K562 (cell line): ENCODE results near the gene TGOLN2. TPM values are rescaled to one million over a fixed set of nuclear protein-coding genes. Genes with fewer than 3 reads are reported as not detected.
A peak's percentile ranks its signal among the peaks of the same experiment; 100 is the strongest.

Source experiments
- ATF2 ChIP-seq: sonication (generic); formaldehyde crosslinking; IDR thresholded peaks from 2 replicates; pipeline ENCODE4 v1.8.1; 2022; ENCODE audit warnings: missing genetic modification reagents
- CBFA2T3 ChIP-seq: fragments of 450-650 bp; IDR thresholded peaks from 2 replicates; pipeline ENCODE4 v1.6.1; 2017
- CHD2 ChIP-seq: IDR thresholded peaks from 2 replicates; pipeline ENCODE4 v1.6.1; 2011; ENCODE audit warnings: low read depth, low read length
- CREM ChIP-seq: IDR thresholded peaks from 2 replicates; pipeline ENCODE4 v1.6.1; 2014; ENCODE audit warnings: antibody characterized with exemption, low read depth
- DIDO1 ChIP-seq: fragments of 450-650 bp; IDR thresholded peaks from 2 replicates; pipeline ENCODE4 v1.6.1; 2016; ENCODE audit warnings: low read depth, missing biosample characterization, missing genetic modification characterization
- EGR1 ChIP-seq: fragments of 450-650 bp; conservative IDR thresholded peaks from 2 replicates; pipeline ENCODE4 v1.6.1; 2017; ENCODE audit warnings: mild to moderate bottlenecking
- ELF1 ChIP-seq: fragments of 200-800 bp; sonication (Bioruptor generic); IDR thresholded peaks from 2 replicates; pipeline ENCODE4 v1.6.1; 2016; ENCODE audit warnings: missing genetic modification characterization, missing compliant biosample characterization
- ELF4 ChIP-seq: fragments of 450-650 bp; formaldehyde crosslinking; IDR thresholded peaks from 2 replicates; pipeline ENCODE4 v1.4.0; 2022; ENCODE audit warnings: missing genetic modification characterization
- GABPB1 ChIP-seq: sonication (generic); formaldehyde crosslinking; IDR thresholded peaks from 2 replicates; pipeline ENCODE4 v1.8.0; 2022; ENCODE audit warnings: mild to moderate bottlenecking, missing genetic modification reagents
- HEY1 ChIP-seq: fragments of 250-450 bp; sonication (Bioruptor Pico); IDR thresholded peaks from 2 replicates; pipeline ENCODE4 v1.5.0; 2020; ENCODE audit warnings: mild to moderate bottlenecking, moderate library complexity, borderline replicate concordance
- ILK ChIP-seq: fragments of 450-650 bp; IDR thresholded peaks from 2 replicates; pipeline ENCODE4 v1.6.1; 2016; ENCODE audit warnings: missing genetic modification characterization, low read depth, mild to moderate bottlenecking, missing compliant biosample characterization, moderate library complexity, borderline replicate concordance
- KDM5B ChIP-seq: fragments of 200-600 bp; sonication (generic); IDR thresholded peaks from 2 replicates; pipeline ENCODE4 v1.6.1; 2012; ENCODE audit warnings: low read depth, mild to moderate bottlenecking, moderate library complexity, low read length, control low read depth, inconsistent platforms; ENCODE audit not compliant: insufficient replicate concordance
- MCM7 ChIP-seq, 2 experiments: fragments of 450-650 bp; IDR thresholded peaks; 2 replicates each; pipeline ENCODE4 v1.6.1; 2016 to 2018
- MXI1 ChIP-seq: IDR thresholded peaks from 2 replicates; pipeline ENCODE4 v1.6.1; 2011; ENCODE audit warnings: low read depth, mild to moderate bottlenecking, improper control_type of control experiment, low read length
- PHF20 ChIP-seq: fragments of 450-650 bp; IDR thresholded peaks from 2 replicates; pipeline ENCODE4 v1.6.1; 2018; ENCODE audit not compliant: partially characterized antibody
- PML ChIP-seq: IDR thresholded peaks from 2 replicates; pipeline ENCODE4 v1.6.1; 2012; ENCODE audit warnings: low read length, inconsistent platforms
- POLR2AphosphoS2 ChIP-seq: IDR thresholded peaks from 2 replicates; pipeline ENCODE4 v1.6.1; 2012; ENCODE audit warnings: low read length, improper control_type of control experiment
- POLR2AphosphoS5 ChIP-seq: IDR thresholded peaks from 2 replicates; pipeline ENCODE4 v1.6.1; 2011; ENCODE audit warnings: mild to moderate bottlenecking, low read depth, low read length, moderate library complexity; ENCODE audit not compliant: control insufficient read depth, insufficient read depth
- SMC3 ChIP-seq: conservative IDR thresholded peaks from 2 replicates; pipeline ENCODE4 v1.6.1; 2011; ENCODE audit warnings: low read depth, low read length, improper control_type of control experiment; ENCODE audit not compliant: insufficient read depth
- SRSF9 ChIP-seq: fragments of 200-400 bp; formaldehyde crosslinking; IDR thresholded peaks from 2 replicates; pipeline ENCODE4 v1.6.1; 2017; ENCODE audit warnings: low read depth, low read length, borderline replicate concordance
- TAF7 ChIP-seq: fragments of 450-650 bp; IDR thresholded peaks from 2 replicates; pipeline ENCODE4 v1.6.1; 2016; ENCODE audit warnings: missing genetic modification characterization, missing compliant biosample characterization
- ZBTB7A ChIP-seq: IDR thresholded peaks from 2 replicates; pipeline ENCODE4 v1.6.1; 2011; ENCODE audit warnings: low read depth, mild to moderate bottlenecking, low read length, moderate library complexity, borderline replicate concordance; ENCODE audit not compliant: control insufficient read depth
- ZNF583 ChIP-seq: fragments of 250-450 bp; sonication (Bioruptor Pico); IDR thresholded peaks from 2 replicates; pipeline ENCODE4 v1.4.0; 2020
- polyA plus RNA-seq, 8 experiments: library from polyadenylated mRNA; depleted of rRNA in 4 of 8; stranded (reverse) in 5 of 8; unstranded in 3 of 8; fragments of >200 nt; fragmentation: Nextera tagmentation in 2 of 8; fragmentation: Illumina TruSeq in 1 of 8; extraction: Ambion mirVana in 2 of 8; extraction: Trizol in 1 of 8; gene quantifications; 2 replicates each; pipeline versions ENCODE4 v1.2.1 to v1.2.3, GENCODE V29; 2011 to 2014; ENCODE audit warnings: inconsistent platforms in 1 of 8, missing spikeins in 1 of 8
- total RNA-seq, 7 experiments: library from RNA; depleted of rRNA in 6 of 7; stranded (reverse); fragments of >200 nt in 6 of 7; fragmentation: Illumina TruSeq in 2 of 7; extraction: Trizol in 2 of 7; gene quantifications; 2 replicates each; pipeline versions ENCODE4 v1.2.1 to v1.2.3, GENCODE V29; 2011 to 2021; ENCODE audit warnings: low replicate concordance in 1 of 7
- TF ChIP-seq, protein P1 (sequence below): fragments of 450-650 bp; IDR thresholded peaks from 2 replicates; pipeline ENCODE4 v1.6.1; 2014; ENCODE audit warnings: low read depth, mild to moderate bottlenecking, moderate library complexity, borderline replicate concordance
- TF ChIP-seq, protein P2 (sequence below): fragments of 250-450 bp; sonication (Bioruptor Pico); IDR thresholded peaks from 2 replicates; pipeline ENCODE4 v1.5.1; 2021; ENCODE audit warnings: mild to moderate bottlenecking

Gene TGOLN2
- total and polyA plus RNA-seq, 9 of the 15 experiments (the other 6 are each of a cell fraction or from before 2014, with no cell fraction given) = 13.0 to 66.5 (median 35.9) TPM

- TF ChIP-seq MXI1 (peak; percentile 26; the same call in 1 of the 2 replicates), ELF1 (tag) (peak; percentile 91), MCM7 (IDR thresholded peaks at IDR 0.05) (no peak), CHD2 (peak; percentile 10; the same call in 1 of the 2 replicates), ZNF583 (peak; percentile 31; the same call in 1 of the 2 replicates), CREM (peak; percentile 80), SMC3 (no peak), ILK (no peak), CBFA2T3 (no peak), PML (peak; percentile 64), POLR2AphosphoS5 (peak; percentile 77), ELF4 (CRISPR knock-in tag) (0 out of 2 replicates have a peak, but pooled peaks have one; percentile 45), KDM5B (peak; percentile 98), SRSF9 (no peak), HEY1 (CRISPR knock-in tag) (peak; percentile 33; the same call in 1 of the 2 replicates), TAF7 (tag) (peak; percentile 85), PHF20 (peak; percentile 98), GABPB1 (CRISPR knock-in tag) (peak; percentile 71; the same call in 1 of the 2 replicates), ZBTB7A (peak; percentile 52; the same call in 1 of the 2 replicates), EGR1 (no peak), POLR2AphosphoS2 (peak; percentile 40; the same call in 1 of the 2 replicates), DIDO1 (tag) (peak; percentile 83), ATF2 (no peak)
- TF ChIP-seq, protein P1, sequence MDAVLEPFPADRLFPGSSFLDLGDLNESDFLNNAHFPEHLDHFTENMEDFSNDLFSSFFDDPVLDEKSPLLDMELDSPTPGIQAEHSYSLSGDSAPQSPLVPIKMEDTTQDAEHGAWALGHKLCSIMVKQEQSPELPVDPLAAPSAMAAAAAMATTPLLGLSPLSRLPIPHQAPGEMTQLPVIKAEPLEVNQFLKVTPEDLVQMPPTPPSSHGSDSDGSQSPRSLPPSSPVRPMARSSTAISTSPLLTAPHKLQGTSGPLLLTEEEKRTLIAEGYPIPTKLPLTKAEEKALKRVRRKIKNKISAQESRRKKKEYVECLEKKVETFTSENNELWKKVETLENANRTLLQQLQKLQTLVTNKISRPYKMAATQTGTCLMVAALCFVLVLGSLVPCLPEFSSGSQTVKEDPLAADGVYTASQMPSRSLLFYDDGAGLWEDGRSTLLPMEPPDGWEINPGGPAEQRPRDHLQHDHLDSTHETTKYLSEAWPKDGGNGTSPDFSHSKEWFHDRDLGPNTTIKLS = peak; percentile 87; the same call in 1 of the 2 replicates
- TF ChIP-seq, protein P2, sequence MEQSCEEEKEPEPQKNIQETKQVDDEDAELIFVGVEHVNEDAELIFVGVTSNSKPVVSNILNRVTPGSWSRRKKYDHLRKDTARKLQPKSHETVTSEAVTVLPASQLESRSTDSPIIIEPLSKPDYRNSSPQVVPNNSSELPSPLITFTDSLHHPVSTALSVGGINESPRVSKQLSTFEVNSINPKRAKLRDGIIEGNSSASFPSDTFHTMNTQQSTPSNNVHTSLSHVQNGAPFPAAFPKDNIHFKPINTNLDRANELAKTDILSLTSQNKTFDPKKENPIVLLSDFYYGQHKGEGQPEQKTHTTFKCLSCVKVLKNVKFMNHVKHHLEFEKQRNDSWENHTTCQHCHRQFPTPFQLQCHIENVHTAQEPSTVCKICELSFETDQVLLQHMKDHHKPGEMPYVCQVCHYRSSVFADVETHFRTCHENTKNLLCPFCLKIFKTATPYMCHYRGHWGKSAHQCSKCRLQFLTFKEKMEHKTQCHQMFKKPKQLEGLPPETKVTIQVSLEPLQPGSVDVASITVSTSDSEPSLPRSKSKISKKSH (CRISPR knock-in tag) = no peak
Observed at GRCh38 chr2:85354286-85355072, 26.7 kb upstream of the TGOLN2 start, which contains the start of the genes ELMOD3 and RETSAT (continued).
